Measurements from ENCODE around the gene MYO1E.

DNA sequence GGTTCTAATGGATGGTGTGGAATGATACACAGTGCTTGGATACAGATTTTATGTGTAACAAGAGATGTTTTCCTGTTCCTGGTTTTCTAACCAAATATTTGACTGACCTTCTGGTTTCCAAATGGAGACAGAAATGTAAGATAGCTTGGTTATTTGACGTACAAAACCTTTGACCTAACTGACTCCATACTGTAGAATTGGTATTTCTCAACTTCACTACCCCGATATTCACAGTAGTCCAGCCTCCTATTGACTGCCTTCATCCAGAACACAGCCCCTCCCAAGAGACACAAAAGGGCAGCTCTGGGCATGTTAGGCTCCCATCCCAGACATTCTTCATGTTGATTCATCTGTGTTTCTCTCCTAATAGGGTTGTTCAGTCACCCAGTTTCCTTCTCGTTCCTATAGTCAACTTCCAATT lies 33.4 kb downstream of the MYO1E start:
- TF ChIP-seq CTCF (IDR thresholded peaks at IDR 0.05; ENCODE audit: low read depth, low read length, poor library complexity, severe bottlenecking) (no peak), EZH2phosphoT487 (IDR thresholded peaks at IDR 0.05; ENCODE audit: borderline replicate concordance, low read length) (no peak)
